Measurements from ENCODE around the gene MRPS22.

The MRPS22 gene

GRCh38 chr3:139322346-139322745, 21.5 kb upstream of the MRPS22 start:
- TF ChIP-seq EZH2phosphoT487 (IDR thresholded peaks at IDR 0.05; ENCODE audit: borderline replicate concordance, low read length): no peak
- TF ChIP-seq, protein P1, sequence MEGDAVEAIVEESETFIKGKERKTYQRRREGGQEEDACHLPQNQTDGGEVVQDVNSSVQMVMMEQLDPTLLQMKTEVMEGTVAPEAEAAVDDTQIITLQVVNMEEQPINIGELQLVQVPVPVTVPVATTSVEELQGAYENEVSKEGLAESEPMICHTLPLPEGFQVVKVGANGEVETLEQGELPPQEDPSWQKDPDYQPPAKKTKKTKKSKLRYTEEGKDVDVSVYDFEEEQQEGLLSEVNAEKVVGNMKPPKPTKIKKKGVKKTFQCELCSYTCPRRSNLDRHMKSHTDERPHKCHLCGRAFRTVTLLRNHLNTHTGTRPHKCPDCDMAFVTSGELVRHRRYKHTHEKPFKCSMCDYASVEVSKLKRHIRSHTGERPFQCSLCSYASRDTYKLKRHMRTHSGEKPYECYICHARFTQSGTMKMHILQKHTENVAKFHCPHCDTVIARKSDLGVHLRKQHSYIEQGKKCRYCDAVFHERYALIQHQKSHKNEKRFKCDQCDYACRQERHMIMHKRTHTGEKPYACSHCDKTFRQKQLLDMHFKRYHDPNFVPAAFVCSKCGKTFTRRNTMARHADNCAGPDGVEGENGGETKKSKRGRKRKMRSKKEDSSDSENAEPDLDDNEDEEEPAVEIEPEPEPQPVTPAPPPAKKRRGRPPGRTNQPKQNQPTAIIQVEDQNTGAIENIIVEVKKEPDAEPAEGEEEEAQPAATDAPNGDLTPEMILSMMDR (IDR thresholded peaks at IDR 0.05; ENCODE audit: low read depth, low read length, poor library complexity, severe bottlenecking): no peak
- H4K20me1 ChIP-seq (ENCODE audit: control insufficient read depth, insufficient read depth, low read depth, low read length): no peaks in the 10 kb centered on the region
- H3F3A ChIP-seq (ENCODE audit: control insufficient read depth, insufficient read depth): no peaks in the 10 kb centered on the region

GRCh38 chr3:139323146-139323545, 20.7 kb upstream of the MRPS22 start:
- no peak for TF ChIP-seq EZH2phosphoT487 (IDR thresholded peaks at IDR 0.05; ENCODE audit: borderline replicate concordance, low read length)
- TF ChIP-seq, protein P1 (IDR thresholded peaks at IDR 0.05; ENCODE audit: low read depth, low read length, poor library complexity, severe bottlenecking): no peak
- Histone ChIP-seq H3K79me2 (ENCODE audit: control insufficient read depth, low read length) (no peaks in the 10 kb centered on the region), H3K9me3 (ENCODE audit: control insufficient read depth, insufficient read depth, low read length) (no peaks in the 10 kb centered on the region), H3K4me3 (ENCODE audit: low read length) (no peak overlapping the region), H3K27ac (ENCODE audit: low read depth, low read length) (no peak overlapping the region), H3K4me1 (ENCODE audit: control insufficient read depth, low read length) (no peaks in the 10 kb centered on the region), H3K36me3 (ENCODE audit: control insufficient read depth, low read length) (no peaks in the 10 kb centered on the region), H4K20me1 (ENCODE audit: control insufficient read depth, insufficient read depth, low read depth, low read length) (no peaks in the 10 kb centered on the region), H3F3A (ENCODE audit: control insufficient read depth, insufficient read depth) (no peaks in the 10 kb centered on the region), H3K27me3 (ENCODE audit: control insufficient read depth, low read length) (no peaks in the 10 kb centered on the region), H3K9me2 (replicated peaks; ENCODE audit: control insufficient read depth, low read length) (no peaks in the 10 kb centered on the region), H3K4me2 (ENCODE audit: low read length) (no peak overlapping the region)

More at GRCh38 chr3:139322346-139322745, 21.5 kb upstream of the MRPS22 start:
- H3K9me3 ChIP-seq (ENCODE audit: control insufficient read depth, insufficient read depth, low read length): no peaks in the 10 kb centered on the region
- no peaks in the 10 kb centered on the region for H3K36me3 ChIP-seq (ENCODE audit: control insufficient read depth, low read length)
- H3K4me1 ChIP-seq (ENCODE audit: control insufficient read depth, low read length): no peaks in the 10 kb centered on the region
- H3K4me2 ChIP-seq (ENCODE audit: low read length): no peak overlapping the region
- no peaks in the 10 kb centered on the region for H3K27me3 ChIP-seq (ENCODE audit: control insufficient read depth, low read length)
- H3K27ac ChIP-seq (ENCODE audit: low read depth, low read length): no peak overlapping the region
- H3K79me2 ChIP-seq (ENCODE audit: control insufficient read depth, low read length): no peaks in the 10 kb centered on the region
- no peaks in the 10 kb centered on the region for H3K9me2 ChIP-seq (replicated peaks; ENCODE audit: control insufficient read depth, low read length)
- H3K4me3 ChIP-seq (ENCODE audit: low read length): no peak overlapping the region

GRCh38 chr3:139324456-139324855, 19.4 kb upstream of the MRPS22 start:
- no peak for TF ChIP-seq EZH2phosphoT487 (IDR thresholded peaks at IDR 0.05; ENCODE audit: borderline replicate concordance, low read length)
- TF ChIP-seq, protein P1 (IDR thresholded peaks at IDR 0.05; ENCODE audit: low read depth, low read length, poor library complexity, severe bottlenecking): no peak
- no peaks in the 10 kb centered on the region for H3F3A ChIP-seq (ENCODE audit: control insufficient read depth, insufficient read depth)
- H3K4me3 ChIP-seq (ENCODE audit: low read length): no peak overlapping the region

More at GRCh38 chr3:139324456-139324855, 19.4 kb upstream of the MRPS22 start:
- no peaks in the 10 kb centered on the region for H3K79me2 ChIP-seq (ENCODE audit: control insufficient read depth, low read length)
- no peaks in the 10 kb centered on the region for H3K36me3 ChIP-seq (ENCODE audit: control insufficient read depth, low read length)
- peaks cover under 1% of the 10 kb centered on the region; the same call in 1 of the 2 replicates for H3K27me3 ChIP-seq (ENCODE audit: control insufficient read depth, low read length)
- no peaks in the 10 kb centered on the region for H3K9me3 ChIP-seq (ENCODE audit: control insufficient read depth, insufficient read depth, low read length)
- no peaks in the 10 kb centered on the region for H3K9me2 ChIP-seq (replicated peaks; ENCODE audit: control insufficient read depth, low read length)
- H3K4me2 ChIP-seq (ENCODE audit: low read length): no peak overlapping the region
- H3K4me1 ChIP-seq (ENCODE audit: control insufficient read depth, low read length): peaks cover 5% of the 10 kb centered on the region; the same call in 1 of the 2 replicates
- H3K27ac ChIP-seq (ENCODE audit: low read depth, low read length): no peak overlapping the region
- no peaks in the 10 kb centered on the region for H4K20me1 ChIP-seq (ENCODE audit: control insufficient read depth, insufficient read depth, low read depth, low read length)
